ENCODE data around the gene ACOT7. TPM values are rescaled to one million over a fixed set of nuclear protein-coding genes. Genes with fewer than 3 reads are reported as not detected.

The ACOT7 gene
- total and polyA plus RNA-seq, 3 donors from 2014 or later, result 50.3 to 72.8 (median 52.5) TPM

DNA sequence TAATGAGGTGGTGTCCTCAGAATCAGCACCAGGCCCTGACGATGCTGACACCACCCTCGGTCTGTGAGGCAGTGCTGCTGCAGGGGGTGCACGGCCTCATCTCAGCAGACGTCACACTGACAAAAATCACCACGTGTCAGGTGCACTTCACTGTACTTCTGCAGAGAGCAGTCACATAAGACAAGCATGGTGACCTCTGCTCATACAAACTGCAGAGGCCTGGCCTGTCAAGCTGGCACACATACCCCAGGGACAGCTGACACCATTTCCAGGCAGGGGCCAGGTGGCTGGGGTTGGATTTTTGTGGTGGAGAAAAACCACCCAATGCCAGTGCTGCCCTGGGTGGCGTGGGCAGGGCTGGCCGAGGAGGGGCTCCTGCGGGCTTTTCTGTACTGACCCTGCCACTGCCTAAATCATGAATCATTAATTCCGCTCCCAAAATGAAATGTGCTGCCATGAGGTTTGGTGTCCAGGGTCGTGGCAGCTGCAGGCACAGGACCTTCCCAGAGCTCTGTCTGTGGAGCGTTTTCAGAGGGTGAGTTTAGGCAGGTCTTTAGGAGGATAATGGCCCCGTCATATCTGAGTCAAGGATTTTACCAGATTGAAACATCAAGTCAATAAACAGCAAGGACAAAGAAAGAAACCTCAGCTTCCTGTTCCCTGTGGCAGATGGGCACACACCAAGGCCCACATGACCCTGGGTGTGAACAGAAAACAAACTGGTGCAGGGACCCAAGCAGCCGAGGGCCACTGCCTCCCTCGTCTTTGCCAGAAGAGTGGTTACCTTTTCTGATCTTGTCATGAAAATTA is 99.3 kb downstream of the ACOT7 start:
- H3K27ac ChIP-seq, result no peak overlapping the region
- H3K27me3 ChIP-seq, result no peaks in the 10 kb centered on the region
- H3K9me3 ChIP-seq, result no peaks in the 10 kb centered on the region
- 82 to 94% methylated on average over 7 to 14 of the region's 14 CpGs for WGBS, 2 donors
- H3K4me3 ChIP-seq, result no peak overlapping the region
- TF ChIP-seq, protein P1, sequence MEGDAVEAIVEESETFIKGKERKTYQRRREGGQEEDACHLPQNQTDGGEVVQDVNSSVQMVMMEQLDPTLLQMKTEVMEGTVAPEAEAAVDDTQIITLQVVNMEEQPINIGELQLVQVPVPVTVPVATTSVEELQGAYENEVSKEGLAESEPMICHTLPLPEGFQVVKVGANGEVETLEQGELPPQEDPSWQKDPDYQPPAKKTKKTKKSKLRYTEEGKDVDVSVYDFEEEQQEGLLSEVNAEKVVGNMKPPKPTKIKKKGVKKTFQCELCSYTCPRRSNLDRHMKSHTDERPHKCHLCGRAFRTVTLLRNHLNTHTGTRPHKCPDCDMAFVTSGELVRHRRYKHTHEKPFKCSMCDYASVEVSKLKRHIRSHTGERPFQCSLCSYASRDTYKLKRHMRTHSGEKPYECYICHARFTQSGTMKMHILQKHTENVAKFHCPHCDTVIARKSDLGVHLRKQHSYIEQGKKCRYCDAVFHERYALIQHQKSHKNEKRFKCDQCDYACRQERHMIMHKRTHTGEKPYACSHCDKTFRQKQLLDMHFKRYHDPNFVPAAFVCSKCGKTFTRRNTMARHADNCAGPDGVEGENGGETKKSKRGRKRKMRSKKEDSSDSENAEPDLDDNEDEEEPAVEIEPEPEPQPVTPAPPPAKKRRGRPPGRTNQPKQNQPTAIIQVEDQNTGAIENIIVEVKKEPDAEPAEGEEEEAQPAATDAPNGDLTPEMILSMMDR (IDR thresholded peaks at IDR 0.05), result no peak
- TF ChIP-seq POLR2A (IDR thresholded peaks at IDR 0.05), result no peak
- intact Hi-C loops (cut with DNase I; ENCODE audit: low total_unique reads), result no loop called here
- H3K4me1 ChIP-seq, result no peaks in the 10 kb centered on the region
- no peaks in the 10 kb centered on the region for H3K36me3 ChIP-seq (ENCODE audit: low read depth, missing control alignments)
- DNase-seq, result no peak

GRCh38 chr1:6292102-6292501 is 101.5 kb downstream of the ACOT7 start:
- Histone ChIP-seq H3K4me3 (no peak overlapping the region), H3K27ac (no peak overlapping the region), H3K4me1 (peaks cover 9% of the 10 kb centered on the region), H3K27me3 (no peaks in the 10 kb centered on the region), H3K36me3 (ENCODE audit: low read depth, missing control alignments) (no peaks in the 10 kb centered on the region), H3K9me3 (no peaks in the 10 kb centered on the region)
- 74 to 76% methylated on average over 10 of the region's 10 CpGs for WGBS, 2 donors
- TF ChIP-seq, protein P1 (IDR thresholded peaks at IDR 0.05), result no peak
- TF ChIP-seq POLR2A (IDR thresholded peaks at IDR 0.05), result no peak
- intact Hi-C loops (cut with DNase I; ENCODE audit: low total_unique reads), result no loop called here
- no peak for DNase-seq

DNA sequence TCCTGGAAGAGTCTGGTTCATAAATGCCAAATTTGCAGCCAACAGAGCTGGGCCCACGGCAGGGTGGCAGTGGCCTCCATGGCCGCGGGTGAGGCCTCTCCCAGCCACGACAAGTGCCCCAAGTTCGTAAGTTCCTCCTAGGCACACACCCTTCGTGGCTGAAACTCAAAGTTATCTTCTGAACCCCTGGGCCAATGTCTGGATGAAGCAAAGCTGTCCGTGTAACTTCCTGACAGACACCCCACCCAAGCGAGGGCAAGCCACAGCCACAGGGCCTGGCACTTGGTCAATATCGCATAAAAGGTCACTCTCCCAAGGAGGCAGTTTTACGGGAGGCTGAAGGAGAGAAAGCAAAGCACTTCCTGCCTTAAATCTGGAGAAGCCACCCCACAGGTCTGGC is 104.9 kb downstream of the ACOT7 start:
- H3K27me3 ChIP-seq, result no peaks in the 10 kb centered on the region
- DNase-seq, result no peak
- no peak overlapping the region for H3K4me3 ChIP-seq
- no peaks in the 10 kb centered on the region for H3K9me3 ChIP-seq
- peaks cover 9% of the 10 kb centered on the region for H3K4me1 ChIP-seq
- intact Hi-C loops (cut with DNase I; ENCODE audit: low total_unique reads), result no loop called here
- no peak overlapping the region for H3K27ac ChIP-seq
- WGBS, 2 donors, result 91 to 92% methylated on average over 10 of the region's 10 CpGs
- no peaks in the 10 kb centered on the region for H3K36me3 ChIP-seq (ENCODE audit: low read depth, missing control alignments)
- TF ChIP-seq, protein P1 (IDR thresholded peaks at IDR 0.05), result no peak
- no peak for TF ChIP-seq POLR2A (IDR thresholded peaks at IDR 0.05)

DNA sequence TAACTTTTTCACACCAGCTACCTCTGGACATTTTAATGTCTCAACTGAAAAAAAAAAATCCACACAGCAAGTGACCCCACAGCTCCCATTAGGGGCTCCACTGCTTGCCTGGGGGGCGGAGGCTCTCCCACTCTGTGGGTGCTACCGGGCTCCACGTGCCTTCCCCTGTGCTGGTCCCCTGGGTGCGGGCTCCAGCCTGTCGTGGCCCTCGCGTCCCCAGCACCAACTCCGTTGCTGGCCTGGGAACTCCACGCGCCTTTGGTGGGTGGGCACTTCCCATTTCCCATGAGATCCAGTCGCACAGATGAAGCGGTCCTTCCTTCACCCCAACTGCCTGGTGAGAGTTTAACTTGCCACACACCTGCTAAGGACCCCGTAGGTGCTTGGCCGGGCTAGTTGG is 105.5 kb downstream of the ACOT7 start:
- no peak for TF ChIP-seq POLR2A (IDR thresholded peaks at IDR 0.05)
- TF ChIP-seq, protein P1 (IDR thresholded peaks at IDR 0.05), result no peak
- peaks cover 9% of the 10 kb centered on the region for H3K4me1 ChIP-seq
- no peaks in the 10 kb centered on the region for H3K36me3 ChIP-seq (ENCODE audit: low read depth, missing control alignments)
- WGBS, 2 donors, result 87 to 88% methylated on average over 14 of the region's 14 CpGs
- no peaks in the 10 kb centered on the region for H3K27me3 ChIP-seq
- no peak for DNase-seq
- no peak overlapping the region for H3K4me3 ChIP-seq
- intact Hi-C loops (cut with DNase I; ENCODE audit: low total_unique reads), result no loop called here
- H3K9me3 ChIP-seq, result no peaks in the 10 kb centered on the region
- peak overlapping the region in 1 of 2 donors; percentile 61 for H3K27ac ChIP-seq

GRCh38 chr1:6287431-6287886 is 106.1 kb downstream of the ACOT7 start:
- no peaks in the 10 kb centered on the region for H3K9me3 ChIP-seq
- peak overlapping the region; percentile 11 to 61 for H3K27ac ChIP-seq
- no peak overlapping the region for H3K4me3 ChIP-seq
- H3K36me3 ChIP-seq (ENCODE audit: low read depth, missing control alignments), result no peaks in the 10 kb centered on the region
- TF ChIP-seq, protein P1 (IDR thresholded peaks at IDR 0.05), result no peak
- TF ChIP-seq POLR2A (IDR thresholded peaks at IDR 0.05), result no peak
- DNase-seq, result no peak
- intact Hi-C loops (cut with DNase I; ENCODE audit: low total_unique reads), result no loop called here
- WGBS, 2 donors, result 30 to 45% methylated on average over 10 of the region's 10 CpGs
- peaks cover 9% of the 10 kb centered on the region for H3K4me1 ChIP-seq
- H3K27me3 ChIP-seq, result no peaks in the 10 kb centered on the region

Measured in testis (tissue), 3 donors.